Measurements from ENCODE around the gene GIPC2.
"Not testable (repeated sequence)": the region's sequence is repeated elsewhere in the genome, so short reads cannot be mapped to it uniquely, and the experiment has no call there.

GIPC2 gene

DNA sequence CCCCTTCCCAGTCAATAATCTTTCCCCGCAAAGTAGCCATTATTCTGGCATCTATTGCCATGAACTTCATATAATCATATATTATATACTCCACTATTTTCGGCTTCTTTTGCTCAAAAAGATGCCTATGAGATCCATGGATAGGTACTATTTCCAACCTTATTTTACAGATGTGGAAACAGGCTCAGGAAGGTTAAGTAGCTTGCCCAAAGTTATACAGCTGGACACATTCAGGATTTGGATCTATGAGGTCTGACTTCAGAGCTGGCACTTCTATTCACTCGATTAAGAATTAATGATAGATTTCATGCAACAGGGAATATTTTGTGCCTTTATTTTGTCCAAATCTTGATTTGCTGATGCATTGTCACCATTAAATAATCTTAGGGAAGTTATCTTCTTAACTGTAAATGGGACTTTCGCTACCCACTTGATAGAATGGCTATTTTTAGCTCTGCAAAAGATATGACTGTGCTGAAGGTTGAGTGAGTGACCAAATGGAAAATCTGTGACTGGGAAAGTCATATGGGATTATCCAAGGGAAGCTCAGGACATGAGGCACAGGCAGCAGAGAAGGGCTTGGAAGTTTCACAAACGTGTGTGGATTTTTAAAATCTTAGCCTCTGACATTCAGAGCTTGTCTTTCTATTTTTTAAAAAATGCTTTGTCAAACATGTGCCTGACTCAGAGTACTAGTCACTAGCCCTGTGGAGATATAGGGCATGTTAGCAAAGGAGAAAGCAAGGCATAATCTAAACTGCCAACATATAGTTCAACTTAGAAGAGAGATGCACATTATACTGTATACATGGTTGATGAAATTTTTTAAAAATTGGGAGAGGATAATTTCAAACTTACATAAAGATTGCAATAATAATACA, 36.5 kb downstream of the GIPC2 start:
- peaks cover 3% of the 10 kb centered on the region; the same call in 1 of the 2 replicates for H3K36me3 ChIP-seq (ENCODE audit: insufficient read depth, low read length)
- H3K4me1 ChIP-seq (ENCODE audit: control insufficient read depth, insufficient read depth, low read length, unreplicated experiment), result peaks cover 39% of the 10 kb centered on the region
- no peaks in the 10 kb centered on the region for H3K27me3 ChIP-seq (ENCODE audit: insufficient read depth, low read length)
- H3K79me2 ChIP-seq (ENCODE audit: control insufficient read depth, insufficient read depth, low read length, unreplicated experiment), result no peaks in the 10 kb centered on the region
- peak overlapping the region; percentile 47 for H2AFZ ChIP-seq (ENCODE audit: low read length, unreplicated experiment)
- H3K4me3 ChIP-seq (ENCODE audit: low read depth, low read length), result no peak overlapping the region
- peak overlapping the region; percentile 55 for H3K27ac ChIP-seq (ENCODE audit: low read depth, low read length)

DNA sequence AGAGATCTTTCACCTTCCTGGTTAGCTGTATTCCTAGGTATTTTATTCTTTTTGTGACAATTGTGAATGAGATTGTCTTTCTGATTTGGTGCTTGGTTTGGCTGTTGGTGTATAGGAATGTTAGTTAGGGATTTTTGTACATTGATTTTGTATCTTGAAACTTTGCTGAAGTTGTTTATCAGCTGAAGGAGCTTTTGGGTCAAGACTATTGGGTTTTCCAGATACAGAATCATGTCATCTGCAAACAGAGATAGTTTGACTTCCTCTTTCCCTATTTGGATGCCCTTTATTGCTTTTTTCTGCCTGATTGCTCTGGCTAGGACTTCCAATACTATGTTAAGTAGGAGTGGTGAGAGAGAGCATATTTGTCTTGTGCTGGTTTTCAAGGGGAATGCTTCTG, 38.9 kb downstream of the GIPC2 start:
- not testable (repeated sequence) for H3K79me2 ChIP-seq (ENCODE audit: control insufficient read depth, insufficient read depth, low read length, unreplicated experiment)

GRCh38 chr1:78086697-78087096, 40.9 kb downstream of the GIPC2 start:
- no peaks in the 10 kb centered on the region for H3K27me3 ChIP-seq (ENCODE audit: insufficient read depth, low read length)
- H2AFZ ChIP-seq (ENCODE audit: low read length, unreplicated experiment), result no peak overlapping the region
- no peaks in the 10 kb centered on the region for H3K79me2 ChIP-seq (ENCODE audit: control insufficient read depth, insufficient read depth, low read length, unreplicated experiment)
- H3K27ac ChIP-seq (ENCODE audit: low read depth, low read length), result no peak overlapping the region
- no peak overlapping the region for H3K4me3 ChIP-seq (ENCODE audit: low read depth, low read length)
- peaks cover 3% of the 10 kb centered on the region; the same call in 1 of the 2 replicates for H3K36me3 ChIP-seq (ENCODE audit: insufficient read depth, low read length)
- peaks cover 8% of the 10 kb centered on the region for H3K4me1 ChIP-seq (ENCODE audit: control insufficient read depth, insufficient read depth, low read length, unreplicated experiment)

More for the DNA sequence above, 38.9 kb downstream of the GIPC2 start:
- not testable (repeated sequence) for H3K4me3 ChIP-seq (ENCODE audit: low read depth, low read length); H2AFZ ChIP-seq (ENCODE audit: low read length, unreplicated experiment); H3K36me3 ChIP-seq (ENCODE audit: insufficient read depth, low read length); H3K27ac ChIP-seq (ENCODE audit: low read depth, low read length); H3K27me3 ChIP-seq (ENCODE audit: insufficient read depth, low read length)
- peaks cover 25% of the 10 kb centered on the region for H3K4me1 ChIP-seq (ENCODE audit: control insufficient read depth, insufficient read depth, low read length, unreplicated experiment)

DNA sequence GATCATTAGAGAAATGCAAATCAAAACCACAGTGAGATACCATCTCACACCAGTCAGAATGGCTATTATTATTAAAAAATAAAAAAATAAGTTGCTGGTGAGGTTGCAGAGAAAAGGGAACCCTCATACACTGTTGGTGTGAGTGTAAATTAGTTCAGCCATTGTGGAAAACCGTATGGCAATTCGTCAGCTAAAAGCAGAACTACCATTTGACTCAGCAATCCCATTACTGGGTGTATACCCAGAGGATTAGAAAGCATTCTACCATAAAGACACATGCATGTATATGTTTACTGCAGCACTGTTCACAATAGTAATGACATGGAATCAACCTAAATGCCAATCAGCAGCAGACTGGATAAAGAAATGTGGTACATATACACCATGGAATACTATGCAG, 42.2 kb downstream of the GIPC2 start:
- no peak overlapping the region for H3K4me3 ChIP-seq (ENCODE audit: low read depth, low read length)
- H2AFZ ChIP-seq (ENCODE audit: low read length, unreplicated experiment), result no peak overlapping the region
- peaks cover 5% of the 10 kb centered on the region for H3K4me1 ChIP-seq (ENCODE audit: control insufficient read depth, insufficient read depth, low read length, unreplicated experiment)
- no peak overlapping the region for H3K27ac ChIP-seq (ENCODE audit: low read depth, low read length)
- no peaks in the 10 kb centered on the region for H3K27me3 ChIP-seq (ENCODE audit: insufficient read depth, low read length)
- peaks cover 3% of the 10 kb centered on the region; the same call in 1 of the 2 replicates for H3K36me3 ChIP-seq (ENCODE audit: insufficient read depth, low read length)
- no peaks in the 10 kb centered on the region for H3K79me2 ChIP-seq (ENCODE audit: control insufficient read depth, insufficient read depth, low read length, unreplicated experiment)

DNA sequence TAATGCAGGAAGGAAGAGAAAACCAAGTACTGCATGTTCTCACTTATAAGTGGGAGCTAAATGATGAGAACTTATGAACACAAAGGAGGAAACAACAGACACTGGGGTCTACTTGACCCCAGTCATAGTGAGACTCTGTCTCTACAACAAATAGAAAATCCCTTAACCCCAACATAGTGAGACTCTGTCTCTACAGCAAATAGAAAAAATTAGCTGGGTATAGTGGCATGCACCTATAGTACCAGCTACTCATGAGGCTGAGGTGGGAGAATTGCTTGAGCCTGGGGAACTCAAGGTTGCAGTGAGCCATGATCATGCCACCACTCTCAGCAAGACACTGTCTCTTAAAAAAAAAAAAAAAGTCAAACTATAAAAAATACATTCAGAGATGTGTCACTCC, 42.7 kb downstream of the GIPC2 start:
- Histone ChIP-seq H2AFZ (ENCODE audit: low read length, unreplicated experiment) (no peak overlapping the region), H3K79me2 (ENCODE audit: control insufficient read depth, insufficient read depth, low read length, unreplicated experiment) (no peaks in the 10 kb centered on the region), H3K36me3 (ENCODE audit: insufficient read depth, low read length) (peaks cover 3% of the 10 kb centered on the region; the same call in 1 of the 2 replicates), H3K27ac (ENCODE audit: low read depth, low read length) (no peak overlapping the region), H3K4me1 (ENCODE audit: control insufficient read depth, insufficient read depth, low read length, unreplicated experiment) (peaks cover 5% of the 10 kb centered on the region), H3K27me3 (ENCODE audit: insufficient read depth, low read length) (no peaks in the 10 kb centered on the region), H3K4me3 (ENCODE audit: low read depth, low read length) (no peak overlapping the region)

DNA sequence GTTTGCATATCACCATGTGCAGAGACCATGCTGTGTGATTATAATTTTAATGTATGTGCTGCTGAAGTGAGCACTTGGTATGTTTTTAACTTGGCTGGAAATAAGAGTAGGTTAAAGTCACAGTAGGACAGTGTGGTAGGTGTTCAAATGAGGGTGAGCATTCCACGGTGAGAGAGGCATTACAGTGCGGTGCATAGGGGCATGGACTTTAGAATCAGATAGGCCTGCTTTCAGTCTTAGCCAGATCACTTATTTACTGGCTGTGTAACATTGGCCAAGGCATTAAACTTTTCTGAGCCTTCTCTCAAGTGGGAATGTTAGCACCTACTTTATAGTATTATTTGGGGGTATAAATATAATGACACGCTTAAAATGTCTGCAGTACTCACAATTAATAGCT, 43.2 kb downstream of the GIPC2 start:
- peaks cover 3% of the 10 kb centered on the region; the same call in 1 of the 2 replicates for H3K36me3 ChIP-seq (ENCODE audit: insufficient read depth, low read length)
- H2AFZ ChIP-seq (ENCODE audit: low read length, unreplicated experiment), result no peak overlapping the region
- H3K27me3 ChIP-seq (ENCODE audit: insufficient read depth, low read length), result no peaks in the 10 kb centered on the region
- H3K4me1 ChIP-seq (ENCODE audit: control insufficient read depth, insufficient read depth, low read length, unreplicated experiment), result peaks cover 5% of the 10 kb centered on the region
- no peak overlapping the region for H3K27ac ChIP-seq (ENCODE audit: low read depth, low read length)
- H3K4me3 ChIP-seq (ENCODE audit: low read depth, low read length), result no peak overlapping the region
- H3K79me2 ChIP-seq (ENCODE audit: control insufficient read depth, insufficient read depth, low read length, unreplicated experiment), result no peaks in the 10 kb centered on the region

- Histone ChIP-seq H3K27me3 (ENCODE audit: insufficient read depth, low read length) (no peaks in the 10 kb centered on the region), H3K79me2 (ENCODE audit: control insufficient read depth, insufficient read depth, low read length, unreplicated experiment) (no peaks in the 10 kb centered on the region), H3K27ac (ENCODE audit: low read depth, low read length) (no peak overlapping the region), H2AFZ (ENCODE audit: low read length, unreplicated experiment) (no peak overlapping the region), H3K4me3 (ENCODE audit: low read depth, low read length) (no peak overlapping the region), H3K4me1 (ENCODE audit: control insufficient read depth, insufficient read depth, low read length, unreplicated experiment) (peaks cover 17% of the 10 kb centered on the region), H3K36me3 (ENCODE audit: insufficient read depth, low read length) (peaks cover 3% of the 10 kb centered on the region; the same call in 1 of the 2 replicates)
Measured at GRCh38 chr1:78090472-78091133, 44.8 kb downstream of the GIPC2 start.

DNA sequence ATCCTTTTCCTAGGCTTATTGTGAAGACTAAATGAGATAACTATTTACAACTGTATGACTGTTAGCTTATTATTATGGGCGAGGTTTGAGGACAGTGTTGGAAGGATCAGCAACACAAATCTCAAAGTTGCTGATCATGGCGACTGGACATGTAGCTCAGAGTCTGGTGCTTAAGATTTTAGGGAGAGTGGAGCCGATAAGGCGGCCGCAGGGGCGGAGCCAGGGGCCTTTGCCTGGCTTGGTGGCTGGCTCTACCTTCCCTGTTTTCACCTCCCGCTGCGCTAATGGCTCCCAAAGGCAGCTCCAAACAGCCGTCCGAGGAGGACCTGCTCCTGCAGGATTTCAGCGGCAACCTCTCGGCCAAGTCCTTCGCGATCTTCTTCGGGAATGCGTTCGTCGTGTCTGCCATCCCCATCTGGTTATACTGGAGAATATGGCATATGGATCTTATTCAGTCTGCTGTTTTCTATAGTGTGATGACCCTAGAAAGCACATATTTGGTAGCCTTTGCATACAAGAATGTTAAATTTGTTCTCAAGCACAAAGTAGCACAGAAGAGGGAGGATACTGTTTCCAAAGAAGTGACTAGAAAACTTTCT, 45.5 kb downstream of the GIPC2 start:
- H2AFZ ChIP-seq (ENCODE audit: low read length, unreplicated experiment), result no peak overlapping the region
- peaks cover 24% of the 10 kb centered on the region for H3K4me1 ChIP-seq (ENCODE audit: control insufficient read depth, insufficient read depth, low read length, unreplicated experiment)
- peaks cover 3% of the 10 kb centered on the region; the same call in 1 of the 2 replicates for H3K36me3 ChIP-seq (ENCODE audit: insufficient read depth, low read length)
- H3K4me3 ChIP-seq (ENCODE audit: low read depth, low read length), result no peak overlapping the region
- H3K27me3 ChIP-seq (ENCODE audit: insufficient read depth, low read length), result no peaks in the 10 kb centered on the region
- no peak overlapping the region for H3K27ac ChIP-seq (ENCODE audit: low read depth, low read length)
- H3K79me2 ChIP-seq (ENCODE audit: control insufficient read depth, insufficient read depth, low read length, unreplicated experiment), result no peaks in the 10 kb centered on the region

DNA sequence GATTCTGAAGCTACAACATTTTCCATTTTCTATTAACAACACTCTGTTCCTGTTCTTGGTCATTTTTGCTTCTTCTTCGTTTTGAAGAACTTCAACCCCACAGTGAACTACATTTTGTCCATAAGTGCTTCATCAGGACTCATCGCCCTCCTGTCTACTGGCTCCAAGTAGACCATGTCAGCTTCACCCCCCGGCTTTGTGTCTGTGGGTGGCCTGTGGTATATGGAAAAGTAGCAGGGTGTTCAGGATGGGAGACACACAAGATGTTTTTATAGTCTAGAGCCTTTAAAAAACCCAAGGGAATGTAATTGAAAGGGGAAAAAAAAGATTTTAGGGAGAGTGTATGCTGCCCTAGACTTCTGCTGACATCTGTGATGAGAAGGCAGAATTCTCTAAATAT, 46.1 kb downstream of the GIPC2 start:
- Histone ChIP-seq H3K27me3 (ENCODE audit: insufficient read depth, low read length) (no peaks in the 10 kb centered on the region), H2AFZ (ENCODE audit: low read length, unreplicated experiment) (no peak overlapping the region), H3K36me3 (ENCODE audit: insufficient read depth, low read length) (no peaks in the 10 kb centered on the region), H3K4me3 (ENCODE audit: low read depth, low read length) (no peak overlapping the region), H3K79me2 (ENCODE audit: control insufficient read depth, insufficient read depth, low read length, unreplicated experiment) (no peaks in the 10 kb centered on the region), H3K4me1 (ENCODE audit: control insufficient read depth, insufficient read depth, low read length, unreplicated experiment) (peaks cover 30% of the 10 kb centered on the region), H3K27ac (ENCODE audit: low read depth, low read length) (no peak overlapping the region)

GRCh38 chr1:78092643-78093042, 46.9 kb downstream of the GIPC2 start:
- Histone ChIP-seq H3K4me1 (ENCODE audit: control insufficient read depth, insufficient read depth, low read length, unreplicated experiment) (peaks cover 37% of the 10 kb centered on the region), H2AFZ (ENCODE audit: low read length, unreplicated experiment) (no peak overlapping the region), H3K79me2 (ENCODE audit: control insufficient read depth, insufficient read depth, low read length, unreplicated experiment) (no peaks in the 10 kb centered on the region)

More at GRCh38 chr1:78092643-78093042, 46.9 kb downstream of the GIPC2 start:
- Histone ChIP-seq H3K36me3 (ENCODE audit: insufficient read depth, low read length) (no peaks in the 10 kb centered on the region), H3K27ac (ENCODE audit: low read depth, low read length) (no peak overlapping the region), H3K27me3 (ENCODE audit: insufficient read depth, low read length) (no peaks in the 10 kb centered on the region), H3K4me3 (ENCODE audit: low read depth, low read length) (no peak overlapping the region)

All from ACC112 (cell line).